Activated CD4-positive, alpha-beta T cell treated with anti-CD3 and anti-CD28 coated beads, Interleukin-2, Interleukin-4, amounts not matched to agents 100 ng/mL and 50 ng/mL, durations not matched to agents 16 hours and 8 hours (primary cell): ENCODE results near the gene KCNJ6.
"Not testable (repeated sequence)": the region's sequence is repeated elsewhere in the genome, so short reads cannot be mapped to it uniquely, and the experiment has no call there.

ENCODE experiments used
- DNase-seq: peaks from one replicate; pipeline ENCODE4 v3.0.0-alpha.2; 2020; ENCODE audit warnings: low spot score

The KCNJ6 gene

GRCh38 chr21:37595944-37596343 is 320.3 kb downstream of the KCNJ6 start:
- DNase-seq, result no peak

- no peak for DNase-seq
These were observed 321.7 kb downstream of the KCNJ6 start for GRCh38 chr21:37594472-37594951.

GRCh38 chr21:37593740-37594471 is 322.4 kb downstream of the KCNJ6 start:
- no peak for DNase-seq

GRCh38 chr21:37593015-37593414 is 323.2 kb downstream of the KCNJ6 start:
- DNase-seq, result no peak

- no peak for DNase-seq
These were observed 323.8 kb downstream of the KCNJ6 start for GRCh38 chr21:37592496-37592895.

- DNase-seq, result not testable (repeated sequence)
These were observed 324.3 kb downstream of the KCNJ6 start for GRCh38 chr21:37591994-37592393.

- not testable (repeated sequence) for DNase-seq
These were observed 325.4 kb downstream of the KCNJ6 start for GRCh38 chr21:37590836-37591235.

- DNase-seq, result not testable (repeated sequence)
These were observed 327.6 kb downstream of the KCNJ6 start for GRCh38 chr21:37588644-37589043.

- DNase-seq, result no peak
These were observed 328.6 kb downstream of the KCNJ6 start for GRCh38 chr21:37587635-37588177.

GRCh38 chr21:37587203-37587602 is 329.1 kb downstream of the KCNJ6 start:
- no peak for DNase-seq

- no peak for DNase-seq
These were observed 333.7 kb downstream of the KCNJ6 start for GRCh38 chr21:37582590-37582989.

GRCh38 chr21:37580666-37581065 is 335.6 kb downstream of the KCNJ6 start:
- DNase-seq, result no peak

GRCh38 chr21:37579356-37579755 is 336.9 kb downstream of the KCNJ6 start:
- no peak for DNase-seq

- no peak for DNase-seq
These were observed 337.7 kb downstream of the KCNJ6 start for GRCh38 chr21:37578471-37579126.

- not testable (repeated sequence) for DNase-seq
These were observed 339.3 kb downstream of the KCNJ6 start for GRCh38 chr21:37576929-37577328.

GRCh38 chr21:37575580-37575979 is 340.7 kb downstream of the KCNJ6 start:
- no peak for DNase-seq

- DNase-seq, result no peak
These were observed 341.5 kb downstream of the KCNJ6 start for GRCh38 chr21:37574751-37575150.

GRCh38 chr21:37574316-37574715 is 341.9 kb downstream of the KCNJ6 start:
- no peak for DNase-seq

GRCh38 chr21:37571442-37571841 is 344.8 kb downstream of the KCNJ6 start:
- DNase-seq, result no peak

- DNase-seq, result no peak
These were observed 347.3 kb downstream of the KCNJ6 start for GRCh38 chr21:37568916-37569315.

- DNase-seq, result no peak
These were observed 347.8 kb downstream of the KCNJ6 start for GRCh38 chr21:37568415-37568814.

GRCh38 chr21:37566790-37567615 is 349.3 kb downstream of the KCNJ6 start:
- DNase-seq, result no peak
